ENCODE measurements around the gene FN1.

DNA sequence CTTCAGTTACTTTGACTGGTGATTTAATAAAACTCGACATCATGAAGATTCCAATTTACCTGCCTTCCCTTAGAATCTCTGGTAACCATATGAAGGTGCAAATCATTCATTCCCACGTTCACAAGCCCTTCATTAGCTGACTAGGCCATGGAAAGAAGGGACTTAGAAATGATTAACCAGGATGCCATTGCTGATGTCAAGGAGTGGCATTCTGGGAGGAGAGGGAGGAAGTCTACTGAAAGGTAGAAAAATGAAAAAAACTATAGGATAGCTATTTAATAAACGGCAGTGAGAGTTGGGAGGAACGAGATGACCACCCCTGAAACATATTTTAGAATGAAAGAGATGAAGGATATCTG lies 122.6 kb downstream of the FN1 start:
- TF ChIP-seq POLR2A (IDR thresholded peaks at IDR 0.05), result no peak
- TF ChIP-seq, protein P1, sequence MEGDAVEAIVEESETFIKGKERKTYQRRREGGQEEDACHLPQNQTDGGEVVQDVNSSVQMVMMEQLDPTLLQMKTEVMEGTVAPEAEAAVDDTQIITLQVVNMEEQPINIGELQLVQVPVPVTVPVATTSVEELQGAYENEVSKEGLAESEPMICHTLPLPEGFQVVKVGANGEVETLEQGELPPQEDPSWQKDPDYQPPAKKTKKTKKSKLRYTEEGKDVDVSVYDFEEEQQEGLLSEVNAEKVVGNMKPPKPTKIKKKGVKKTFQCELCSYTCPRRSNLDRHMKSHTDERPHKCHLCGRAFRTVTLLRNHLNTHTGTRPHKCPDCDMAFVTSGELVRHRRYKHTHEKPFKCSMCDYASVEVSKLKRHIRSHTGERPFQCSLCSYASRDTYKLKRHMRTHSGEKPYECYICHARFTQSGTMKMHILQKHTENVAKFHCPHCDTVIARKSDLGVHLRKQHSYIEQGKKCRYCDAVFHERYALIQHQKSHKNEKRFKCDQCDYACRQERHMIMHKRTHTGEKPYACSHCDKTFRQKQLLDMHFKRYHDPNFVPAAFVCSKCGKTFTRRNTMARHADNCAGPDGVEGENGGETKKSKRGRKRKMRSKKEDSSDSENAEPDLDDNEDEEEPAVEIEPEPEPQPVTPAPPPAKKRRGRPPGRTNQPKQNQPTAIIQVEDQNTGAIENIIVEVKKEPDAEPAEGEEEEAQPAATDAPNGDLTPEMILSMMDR (IDR thresholded peaks at IDR 0.05), result no peak
